MM.1S (cell line): ENCODE measurements around the gene UBXN2A.
"Not testable (repeated sequence)": the region's sequence is repeated elsewhere in the genome, so short reads cannot be mapped to it uniquely, and the experiment has no call there.

Experiments
- DNase-seq: peaks from one replicate; pipeline ENCODE4 v3.0.0-alpha.2; 2015
- H2AFZ ChIP-seq: fragments of 300-600 bp; sonication (generic); 2 replicates; pipeline ENCODE4 v1.6.0; 2016; ENCODE audit warnings: antibody characterized with exemption, low read length
- H3F3A ChIP-seq: fragments of 300-600 bp; sonication (generic); 2 replicates; pipeline ENCODE4 v1.6.1; 2016; ENCODE audit warnings: mild to moderate bottlenecking, antibody characterized with exemption, low read length, moderate library complexity, mixed read lengths; ENCODE audit not compliant: insufficient read depth
- H3K27ac ChIP-seq: fragments of 300-600 bp; sonication (generic); 2 replicates; pipeline ENCODE4 v1.5.1; 2016; ENCODE audit warnings: mild to moderate bottlenecking, low read length
- H3K27me3 ChIP-seq: fragments of 300-600 bp; sonication (generic); replicated peaks from 2 replicates; pipeline ENCODE4 v1.6.0; 2016; ENCODE audit warnings: low read length; ENCODE audit not compliant: insufficient read depth
- H3K36me3 ChIP-seq: fragments of 300-600 bp; sonication (generic); replicated peaks from 2 replicates; pipeline ENCODE4 v1.6.1; 2016; ENCODE audit warnings: mild to moderate bottlenecking, low read length, mixed read lengths; ENCODE audit not compliant: insufficient read depth
- H3K4me1 ChIP-seq: fragments of 300-600 bp; sonication (generic); 2 replicates; pipeline ENCODE4 v1.6.1; 2016; ENCODE audit warnings: low read length, mixed read lengths
- H3K4me2 ChIP-seq: fragments of 300-600 bp; sonication (generic); 2 replicates; pipeline ENCODE4 v1.6.0; 2016; ENCODE audit warnings: low read depth, low read length
- H3K4me3 ChIP-seq: fragments of 300-600 bp; sonication (generic); 2 replicates; pipeline ENCODE4 v1.5.1; 2016; ENCODE audit warnings: low read length, mixed read lengths
- H3K79me2 ChIP-seq: fragments of 300-600 bp; sonication (generic); 2 replicates; pipeline ENCODE4 v1.6.1; 2016; ENCODE audit warnings: mixed run types, low read length, mixed read lengths
- H3K9ac ChIP-seq: fragments of 300-600 bp; sonication (generic); 2 replicates; pipeline ENCODE4 v1.6.1; 2016; ENCODE audit warnings: low read length, mixed read lengths
- H3K9me2 ChIP-seq: fragments of 300-600 bp; sonication (generic); replicated peaks from 2 replicates; pipeline ENCODE4 v1.6.1; 2016; ENCODE audit warnings: mild to moderate bottlenecking, low read length, mixed read lengths; ENCODE audit not compliant: insufficient read depth
- H3K9me3 ChIP-seq: fragments of 300-600 bp; sonication (generic); replicated peaks from 2 replicates; pipeline ENCODE4 v1.6.1; 2016; ENCODE audit warnings: mild to moderate bottlenecking, low read length, mixed read lengths; ENCODE audit not compliant: insufficient read depth
- H4K20me1 ChIP-seq: fragments of 300-600 bp; sonication (generic); 2 replicates; pipeline ENCODE4 v1.6.1; 2016; ENCODE audit warnings: mild to moderate bottlenecking, low read length, moderate library complexity, mixed read lengths; ENCODE audit not compliant: insufficient read depth
- EZH2 ChIP-seq: fragments of 300-600 bp; sonication (generic); optimal IDR thresholded peaks from 2 replicates; pipeline ENCODE3; 2017; ENCODE audit warnings: low read depth, mild to moderate bottlenecking, antibody characterized with exemption, low read length, mixed read lengths
- EZH2phosphoT487 ChIP-seq: fragments of 300-600 bp; sonication (generic); IDR thresholded peaks from 2 replicates; pipeline ENCODE4 v1.6.1; 2018; ENCODE audit warnings: antibody characterized with exemption, low read length
- TF ChIP-seq, protein P1 (sequence below): fragments of 300-600 bp; sonication (generic); IDR thresholded peaks from 2 replicates; pipeline ENCODE4 v1.5.1; 2016; ENCODE audit warnings: antibody characterized with exemption, low read length, mixed read lengths

Gene UBXN2A

DNA sequence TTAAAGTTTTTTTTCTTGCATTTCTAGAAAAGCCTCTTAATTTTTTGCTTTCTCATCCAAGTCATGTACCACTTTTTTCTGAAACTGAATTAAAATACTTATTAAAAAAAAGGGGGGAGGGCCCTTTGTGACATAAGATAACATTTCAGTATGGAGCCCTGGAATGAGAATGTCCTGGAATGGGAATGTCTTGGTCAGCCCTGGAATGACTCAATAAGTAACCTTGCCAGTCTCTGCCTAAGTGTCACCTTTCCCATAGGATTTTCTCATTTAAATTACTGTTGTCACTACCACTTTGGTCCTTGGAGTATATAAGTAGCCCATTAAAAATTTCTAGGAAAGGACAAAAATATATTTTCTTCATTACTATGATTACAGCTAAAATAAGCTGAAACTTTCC, 4.7 kb downstream of the UBXN2A start:
- Histone ChIP-seq H3K9me2 (no peaks in the 10 kb centered on the region), H3K27ac (no peak overlapping the region), H3F3A (peaks cover 7% of the 10 kb centered on the region), H3K36me3 (no peaks in the 10 kb centered on the region), H2AFZ (no peak overlapping the region), H3K4me1 (no peaks in the 10 kb centered on the region), H4K20me1 (no peaks in the 10 kb centered on the region; the same call in 1 of the 2 replicates), H3K9me3 (no peaks in the 10 kb centered on the region), H3K4me3 (no peak overlapping the region), H3K27me3 (no peaks in the 10 kb centered on the region), H3K4me2 (no peak overlapping the region), H3K9ac (no peak overlapping the region), H3K79me2 (peaks cover 76% of the 10 kb centered on the region)
- no peak for DNase-seq
- TF ChIP-seq EZH2 = no peak

DNA sequence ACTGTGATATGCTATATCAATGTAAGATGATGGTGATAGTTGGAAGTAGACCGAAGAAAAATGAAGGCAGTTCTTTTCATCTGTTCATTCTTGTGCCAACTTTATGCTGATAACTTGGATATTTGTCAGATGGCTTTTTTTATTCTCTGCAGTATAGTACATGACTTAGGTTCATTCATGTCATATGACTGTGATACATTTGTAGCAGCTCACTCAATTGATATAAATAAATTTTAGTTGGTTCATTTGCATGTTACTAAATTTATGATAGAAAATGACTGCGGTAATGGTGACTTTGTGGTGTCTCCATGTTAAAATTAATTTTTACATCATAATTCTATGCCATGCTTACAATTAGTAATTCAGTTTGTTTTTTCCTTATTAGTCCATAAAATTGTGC, 7.1 kb downstream of the UBXN2A start:
- no peaks in the 10 kb centered on the region for H3F3A ChIP-seq
- no peaks in the 10 kb centered on the region for H3K4me1 ChIP-seq
- no peak overlapping the region for H3K4me2 ChIP-seq
- H3K4me3 ChIP-seq = no peak overlapping the region
- H3K9ac ChIP-seq = no peak overlapping the region
- no peak overlapping the region for H2AFZ ChIP-seq
- H3K36me3 ChIP-seq = no peaks in the 10 kb centered on the region
- no peak for DNase-seq
- H3K9me2 ChIP-seq = no peaks in the 10 kb centered on the region
- TF ChIP-seq EZH2 (no peak), EZH2phosphoT487 (no peak)
- TF ChIP-seq, protein P1, sequence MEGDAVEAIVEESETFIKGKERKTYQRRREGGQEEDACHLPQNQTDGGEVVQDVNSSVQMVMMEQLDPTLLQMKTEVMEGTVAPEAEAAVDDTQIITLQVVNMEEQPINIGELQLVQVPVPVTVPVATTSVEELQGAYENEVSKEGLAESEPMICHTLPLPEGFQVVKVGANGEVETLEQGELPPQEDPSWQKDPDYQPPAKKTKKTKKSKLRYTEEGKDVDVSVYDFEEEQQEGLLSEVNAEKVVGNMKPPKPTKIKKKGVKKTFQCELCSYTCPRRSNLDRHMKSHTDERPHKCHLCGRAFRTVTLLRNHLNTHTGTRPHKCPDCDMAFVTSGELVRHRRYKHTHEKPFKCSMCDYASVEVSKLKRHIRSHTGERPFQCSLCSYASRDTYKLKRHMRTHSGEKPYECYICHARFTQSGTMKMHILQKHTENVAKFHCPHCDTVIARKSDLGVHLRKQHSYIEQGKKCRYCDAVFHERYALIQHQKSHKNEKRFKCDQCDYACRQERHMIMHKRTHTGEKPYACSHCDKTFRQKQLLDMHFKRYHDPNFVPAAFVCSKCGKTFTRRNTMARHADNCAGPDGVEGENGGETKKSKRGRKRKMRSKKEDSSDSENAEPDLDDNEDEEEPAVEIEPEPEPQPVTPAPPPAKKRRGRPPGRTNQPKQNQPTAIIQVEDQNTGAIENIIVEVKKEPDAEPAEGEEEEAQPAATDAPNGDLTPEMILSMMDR = no peak
- H4K20me1 ChIP-seq = no peaks in the 10 kb centered on the region; the same call in 1 of the 2 replicates
- H3K9me3 ChIP-seq = no peaks in the 10 kb centered on the region
- no peak overlapping the region for H3K27ac ChIP-seq
- H3K79me2 ChIP-seq = peaks cover 78% of the 10 kb centered on the region
- H3K27me3 ChIP-seq = no peaks in the 10 kb centered on the region

- not testable (repeated sequence) for H3K36me3 ChIP-seq, H3K9me3 ChIP-seq, H3K9ac ChIP-seq, H3K27ac ChIP-seq, H3K4me3 ChIP-seq, H3K4me1 ChIP-seq, H2AFZ ChIP-seq, H3K27me3 ChIP-seq, H3F3A ChIP-seq, H3K4me2 ChIP-seq, H4K20me1 ChIP-seq, DNase-seq, H3K9me2 ChIP-seq
- H3K79me2 ChIP-seq = peaks cover 78% of the 10 kb centered on the region
These were observed 12.3 kb downstream of the UBXN2A start for GRCh38 chr2:23952558-23952957.

DNA sequence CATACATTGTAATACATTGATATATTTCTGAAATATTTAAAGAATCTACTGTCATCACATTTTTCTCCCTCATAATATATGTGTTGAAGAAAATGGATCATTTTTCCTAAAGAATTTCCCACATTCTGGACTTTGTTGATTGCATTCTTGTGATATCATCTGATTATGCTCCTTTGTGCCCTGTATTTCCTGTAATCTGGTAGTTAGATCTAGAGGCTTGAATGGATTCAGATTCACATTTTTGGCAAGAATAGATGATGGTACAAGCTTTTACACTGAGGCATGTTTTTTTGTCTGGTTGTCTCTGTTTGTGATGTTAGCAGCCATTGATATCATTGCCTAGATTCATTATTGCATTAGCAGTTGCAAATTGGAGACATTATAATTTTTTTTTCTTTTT, 13.4 kb downstream of the UBXN2A start:
- no peaks in the 10 kb centered on the region for H4K20me1 ChIP-seq
- no peak for DNase-seq
- TF ChIP-seq, protein P1 = no peak
- TF ChIP-seq EZH2 = no peak
- no peak for TF ChIP-seq EZH2phosphoT487

More for the DNA sequence above, 13.4 kb downstream of the UBXN2A start:
- H3K4me2 ChIP-seq = no peak overlapping the region
- H3K4me3 ChIP-seq = no peak overlapping the region
- no peaks in the 10 kb centered on the region for H3K27me3 ChIP-seq
- H3K9ac ChIP-seq = no peak overlapping the region
- H3K79me2 ChIP-seq = peaks cover 69% of the 10 kb centered on the region
- no peak overlapping the region for H2AFZ ChIP-seq
- no peaks in the 10 kb centered on the region for H3K9me2 ChIP-seq
- no peaks in the 10 kb centered on the region for H3K9me3 ChIP-seq
- H3K27ac ChIP-seq = no peak overlapping the region
- H3F3A ChIP-seq = no peaks in the 10 kb centered on the region
- no peaks in the 10 kb centered on the region for H3K36me3 ChIP-seq
- 0 out of 2 replicates have a peak, but pooled peaks cover 3% of the 10 kb centered on the region for H3K4me1 ChIP-seq
